ENCODE measurements around the gene BABAM2. TPM values are rescaled to one million over a fixed set of nuclear protein-coding genes. Genes with fewer than 3 reads are reported as not detected.

The BABAM2 gene
- polyA plus RNA-seq, 1 experiment: 32.6 TPM

DNA sequence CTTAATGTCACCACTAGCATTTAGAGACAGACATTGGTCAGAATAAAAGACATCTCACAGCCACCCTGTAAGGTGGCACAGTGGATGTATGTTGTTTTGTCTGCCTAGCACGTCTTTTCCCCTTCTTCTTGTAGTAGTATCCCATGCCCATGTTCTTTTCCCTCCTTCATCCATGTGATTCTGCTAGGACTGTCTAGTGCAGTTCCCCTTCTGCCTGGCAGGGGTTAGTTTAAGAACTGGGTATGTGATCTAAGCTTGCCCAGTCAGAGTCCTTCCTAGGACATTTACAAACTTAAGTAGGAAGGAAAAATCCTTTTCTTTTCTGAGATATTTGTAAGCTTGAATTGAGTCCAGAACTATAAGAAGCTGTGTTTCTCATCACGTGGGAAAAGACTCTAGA is 172.3 kb downstream of the BABAM2 start:
- H3K36me3 ChIP-seq (ENCODE audit: control insufficient read depth, insufficient read depth, low read length): no peaks in the 10 kb centered on the region
- no peak overlapping the region for H3K4me3 ChIP-seq (ENCODE audit: low read depth, low read length)
- no peaks in the 10 kb centered on the region for H3K27me3 ChIP-seq (ENCODE audit: control insufficient read depth, insufficient read depth, low read length)
- TF ChIP-seq, protein P1, sequence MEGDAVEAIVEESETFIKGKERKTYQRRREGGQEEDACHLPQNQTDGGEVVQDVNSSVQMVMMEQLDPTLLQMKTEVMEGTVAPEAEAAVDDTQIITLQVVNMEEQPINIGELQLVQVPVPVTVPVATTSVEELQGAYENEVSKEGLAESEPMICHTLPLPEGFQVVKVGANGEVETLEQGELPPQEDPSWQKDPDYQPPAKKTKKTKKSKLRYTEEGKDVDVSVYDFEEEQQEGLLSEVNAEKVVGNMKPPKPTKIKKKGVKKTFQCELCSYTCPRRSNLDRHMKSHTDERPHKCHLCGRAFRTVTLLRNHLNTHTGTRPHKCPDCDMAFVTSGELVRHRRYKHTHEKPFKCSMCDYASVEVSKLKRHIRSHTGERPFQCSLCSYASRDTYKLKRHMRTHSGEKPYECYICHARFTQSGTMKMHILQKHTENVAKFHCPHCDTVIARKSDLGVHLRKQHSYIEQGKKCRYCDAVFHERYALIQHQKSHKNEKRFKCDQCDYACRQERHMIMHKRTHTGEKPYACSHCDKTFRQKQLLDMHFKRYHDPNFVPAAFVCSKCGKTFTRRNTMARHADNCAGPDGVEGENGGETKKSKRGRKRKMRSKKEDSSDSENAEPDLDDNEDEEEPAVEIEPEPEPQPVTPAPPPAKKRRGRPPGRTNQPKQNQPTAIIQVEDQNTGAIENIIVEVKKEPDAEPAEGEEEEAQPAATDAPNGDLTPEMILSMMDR (IDR thresholded peaks at IDR 0.05; ENCODE audit: insufficient read depth, low read depth, low read length): no peak
- no peak for DNase-seq (ENCODE audit: low read depth)
- ChIA-PET CTCF (interaction anchor here (1.5 kb wide), 1 partner anchor 10 kb away, joined by 3 read pairs; no protein-coding TSS in a partner anchor), POLR2A (no interaction called here)

DNA sequence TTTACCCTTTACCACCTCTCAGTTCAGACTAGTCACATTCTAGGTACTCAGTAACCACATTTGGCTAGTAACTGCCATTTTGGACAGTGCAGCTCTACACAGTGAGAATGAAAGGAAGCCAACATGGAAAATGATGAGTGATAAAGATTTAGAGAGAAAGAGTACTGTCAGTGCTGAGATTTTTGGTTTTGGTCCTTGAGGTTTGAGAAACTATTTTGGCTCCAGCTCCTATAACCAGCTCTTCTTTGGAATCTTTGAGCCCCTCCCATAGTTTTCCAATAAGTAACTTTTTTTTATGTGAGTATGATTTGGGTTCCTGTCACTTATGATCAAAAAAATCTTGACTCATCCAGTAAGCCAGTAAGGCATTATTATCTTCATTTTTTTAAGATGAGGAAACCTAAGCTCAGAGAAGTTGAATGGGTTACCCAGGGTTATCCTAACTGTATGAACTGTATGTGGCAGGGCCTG is 173.0 kb downstream of the BABAM2 start:
- ChIA-PET POLR2A (no interaction called here), CTCF (interaction anchor here (1.5 kb wide), 1 partner anchor 10 kb away, joined by 3 read pairs; no protein-coding TSS in a partner anchor)
- H3K36me3 ChIP-seq (ENCODE audit: control insufficient read depth, insufficient read depth, low read length): no peaks in the 10 kb centered on the region
- no peak overlapping the region for H3K4me3 ChIP-seq (ENCODE audit: low read depth, low read length)
- TF ChIP-seq, protein P1 (IDR thresholded peaks at IDR 0.05; ENCODE audit: insufficient read depth, low read depth, low read length): no peak
- no peak for DNase-seq (ENCODE audit: low read depth)
- H3K27me3 ChIP-seq (ENCODE audit: control insufficient read depth, insufficient read depth, low read length): no peaks in the 10 kb centered on the region

DNA sequence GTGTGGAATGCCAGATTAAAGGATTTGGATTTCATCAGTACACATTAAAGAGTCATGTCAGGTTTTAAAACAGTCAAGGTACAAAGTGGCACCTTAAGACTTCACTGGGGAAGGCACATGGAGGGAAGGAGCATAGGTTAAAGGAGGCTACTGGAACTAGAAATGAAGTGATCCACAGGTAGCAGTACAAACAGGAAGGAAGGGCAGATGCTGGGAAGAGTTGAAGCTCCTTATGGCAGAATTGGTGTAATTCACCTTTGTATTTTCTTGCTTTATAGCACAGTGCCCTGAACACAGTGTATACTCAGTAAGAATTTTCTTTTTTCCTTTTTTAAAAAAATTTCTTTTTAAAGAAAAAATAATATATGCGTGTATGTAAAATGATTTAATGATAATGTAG is 177.1 kb downstream of the BABAM2 start:
- CTCF ChIA-PET: no interaction called here
- no peak overlapping the region for H3K4me3 ChIP-seq (ENCODE audit: low read depth, low read length)
- no peaks in the 10 kb centered on the region for H3K36me3 ChIP-seq (ENCODE audit: control insufficient read depth, insufficient read depth, low read length)
- no peak for DNase-seq (ENCODE audit: low read depth)
- POLR2A ChIA-PET: no interaction called here
- TF ChIP-seq, protein P1 (IDR thresholded peaks at IDR 0.05; ENCODE audit: insufficient read depth, low read depth, low read length): no peak
- H3K27me3 ChIP-seq (ENCODE audit: control insufficient read depth, insufficient read depth, low read length): no peaks in the 10 kb centered on the region

DNA sequence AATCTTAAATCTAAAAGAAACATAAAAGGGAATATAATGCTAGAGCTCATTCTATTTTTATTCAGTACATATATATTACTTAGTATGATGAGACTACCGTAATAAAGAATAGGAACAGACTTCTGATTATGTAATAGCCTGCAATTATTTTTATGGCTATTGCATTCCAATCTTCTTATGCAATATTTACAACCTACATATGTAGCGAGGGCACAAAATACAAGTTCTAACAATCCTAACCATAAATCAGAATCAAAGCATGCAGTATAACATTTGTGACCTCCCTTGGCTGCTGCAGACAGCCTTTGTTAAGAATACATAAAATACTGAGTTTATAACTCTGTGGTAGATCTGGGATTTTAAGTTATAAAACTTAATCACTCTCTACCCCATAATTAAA is 177.6 kb downstream of the BABAM2 start:
- CTCF ChIA-PET: no interaction called here
- Histone ChIP-seq H3K36me3 (ENCODE audit: control insufficient read depth, insufficient read depth, low read length) (no peaks in the 10 kb centered on the region), H3K4me3 (ENCODE audit: low read depth, low read length) (no peak overlapping the region), H3K27me3 (ENCODE audit: control insufficient read depth, insufficient read depth, low read length) (no peaks in the 10 kb centered on the region)
- POLR2A ChIA-PET: no interaction called here
- DNase-seq (ENCODE audit: low read depth): no peak
- TF ChIP-seq, protein P1 (IDR thresholded peaks at IDR 0.05; ENCODE audit: insufficient read depth, low read depth, low read length): no peak

DNA sequence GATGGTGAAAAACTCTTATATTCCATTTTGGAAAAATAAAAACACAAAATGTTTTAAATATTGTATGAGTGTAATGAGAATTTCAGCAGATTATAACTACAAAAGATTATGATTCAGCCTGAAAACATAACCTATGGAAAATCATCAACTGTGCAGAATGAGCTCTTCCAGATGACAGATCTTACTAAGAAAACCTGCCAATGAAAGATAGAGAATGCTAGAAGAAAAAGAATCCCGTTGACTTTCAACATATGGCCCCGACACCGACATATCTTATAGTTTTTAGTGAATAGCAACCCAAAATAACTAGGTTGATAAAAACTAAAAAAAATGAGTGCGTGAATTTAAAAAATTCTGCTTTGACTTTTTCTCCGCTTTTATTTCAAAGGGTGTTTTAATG is 178.0 kb downstream of the BABAM2 start:
- H3K27me3 ChIP-seq (ENCODE audit: control insufficient read depth, insufficient read depth, low read length): no peaks in the 10 kb centered on the region
- H3K4me3 ChIP-seq (ENCODE audit: low read depth, low read length): no peak overlapping the region
- ChIA-PET CTCF (no interaction called here), POLR2A (no interaction called here)
- no peak for DNase-seq (ENCODE audit: low read depth)
- no peaks in the 10 kb centered on the region for H3K36me3 ChIP-seq (ENCODE audit: control insufficient read depth, insufficient read depth, low read length)
- TF ChIP-seq, protein P1 (IDR thresholded peaks at IDR 0.05; ENCODE audit: insufficient read depth, low read depth, low read length): no peak

Measured in BJ (cell line).